Omental fat pad (tissue), 4 donors: ENCODE results near the gene ZNF30. TPM values are rescaled to one million over a fixed set of nuclear protein-coding genes. Genes with fewer than 3 reads are reported as not detected.
"Not testable (repeated sequence)": the region's sequence is repeated elsewhere in the genome, so short reads cannot be mapped to it uniquely, and the experiment has no call there.

Experiments
- ATAC-seq: fragments of 150-250 bp; one replicate; pipeline ENCODE4 v1.9.1; 2016; ENCODE audit warnings: mild to moderate bottlenecking, moderate library complexity; ENCODE audit not compliant: low FRiP score
- DNase-seq: peaks from one replicate; pipeline ENCODE4 v3.0.0-alpha.2; 2019; ENCODE audit warnings: low spot score
- CTCF ChIP-seq, 3 donors: fragments of 450-650 bp; IDR thresholded peaks; one replicate each; pipeline ENCODE4 v1.5.1; 2016 to 2017; ENCODE audit warnings: antibody characterized with exemption in 3 of 3, mild to moderate bottlenecking in 3 of 3, moderate library complexity in 2 of 3
- total RNA-seq, 4 donors: library from RNA; depleted of rRNA; stranded (reverse); fragments of >200 nt; gene quantifications; one replicate each; pipeline ENCODE4 v1.1.0, GENCODE V29; 2016

ZNF30 gene
- total RNA-seq, 4 donors from 2014 or later, result 0.93 to 3.9 (median 1.5) TPM

GRCh38 chr19:34988119-34988518 lies 61.4 kb downstream of the ZNF30 start:
- ATAC-seq (no peak), DNase-seq (no peak)
- TF ChIP-seq CTCF (IDR thresholded peaks at IDR 0.05), result no peak

DNA sequence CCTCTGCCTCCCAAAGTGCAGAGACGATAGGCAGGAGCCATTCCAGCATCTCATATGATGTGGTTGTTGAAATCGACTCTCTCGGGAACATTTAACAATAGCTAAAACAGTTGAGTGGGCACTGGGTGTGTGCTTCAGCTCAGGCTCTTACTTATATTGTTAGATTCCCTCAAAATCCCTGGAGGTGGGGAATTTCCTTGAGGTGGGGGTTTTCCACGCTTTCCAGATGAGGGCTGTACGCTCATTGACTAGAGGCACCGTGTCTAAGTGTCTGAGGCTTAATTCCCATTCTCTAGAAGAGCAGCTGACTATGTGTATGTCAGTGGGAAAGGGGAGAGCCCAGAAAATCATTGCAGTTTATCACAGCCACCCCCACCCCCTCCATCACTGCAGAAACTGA lies 62.6 kb downstream of the ZNF30 start:
- no peak for TF ChIP-seq CTCF (IDR thresholded peaks at IDR 0.05)
- DNase-seq (no peak), ATAC-seq (no peak)

DNA sequence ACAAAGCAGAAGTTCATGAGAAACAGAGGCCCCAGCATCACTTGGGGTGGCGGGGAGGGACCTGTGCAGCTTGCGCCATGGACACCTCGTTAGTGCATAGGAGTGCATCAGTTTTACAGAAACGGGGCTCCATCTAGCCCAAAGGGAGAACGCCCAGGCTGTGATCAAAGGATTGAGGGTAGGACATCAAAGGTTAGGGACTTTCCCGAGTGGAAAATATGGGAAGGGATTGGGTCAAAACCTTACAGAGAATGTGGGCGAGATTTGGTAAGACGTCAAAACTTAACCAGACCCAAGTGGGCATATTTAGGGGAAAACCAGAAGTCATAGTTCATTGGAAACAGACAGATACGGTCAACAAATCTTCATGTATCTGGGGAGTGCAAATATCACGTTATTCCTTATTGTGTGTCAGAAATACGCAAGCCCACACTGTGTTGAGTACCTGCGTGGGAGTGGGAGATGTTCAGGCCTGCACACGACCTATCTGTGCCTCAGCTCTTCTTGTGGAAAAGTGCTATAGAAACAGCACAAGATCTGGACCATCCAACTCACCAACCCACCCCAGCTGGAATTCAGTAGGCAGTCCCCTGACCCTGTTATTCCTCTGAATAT lies 64.0 kb downstream of the ZNF30 start:
- DNase-seq (no peak), ATAC-seq (no peak)
- no peak for TF ChIP-seq CTCF (IDR thresholded peaks at IDR 0.05)

DNA sequence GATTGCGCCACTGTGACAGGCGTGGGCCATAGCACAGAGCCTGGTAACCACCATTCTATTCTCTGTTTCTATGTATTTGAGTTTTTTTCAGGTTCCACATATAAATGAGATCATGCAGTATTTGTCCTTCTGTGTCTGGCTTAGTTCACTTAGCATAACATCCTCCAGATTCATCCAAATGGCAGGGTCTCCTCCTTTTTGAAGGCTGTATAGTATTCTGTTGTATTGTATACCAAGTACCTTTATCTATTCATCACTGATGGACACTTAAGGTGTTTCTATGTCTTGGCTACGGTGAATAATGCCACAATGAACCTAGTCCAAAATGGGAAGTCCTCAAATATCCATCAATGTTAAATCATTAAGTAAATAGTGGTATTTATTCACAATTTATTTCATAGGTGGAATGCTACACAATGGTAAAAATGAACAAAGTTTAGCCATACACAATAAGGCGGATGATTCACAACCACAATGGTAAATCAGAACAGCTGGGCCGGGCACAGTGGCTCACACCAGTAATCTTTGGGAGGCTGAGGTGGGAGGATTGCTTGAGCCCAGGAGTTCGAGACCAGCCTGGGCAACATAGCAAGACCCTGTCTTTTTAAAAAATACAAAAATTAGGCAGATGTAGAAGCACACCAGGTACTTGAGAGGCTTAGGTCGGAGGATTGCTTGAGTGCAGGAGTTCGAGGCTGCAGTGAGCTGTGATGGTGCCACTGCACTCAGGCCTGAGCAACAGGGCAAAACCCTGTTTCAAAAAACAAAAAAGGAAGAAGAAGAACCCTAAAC lies 65.0 kb downstream of the ZNF30 start:
- no peak for TF ChIP-seq CTCF (IDR thresholded peaks at IDR 0.05)
- no peak for ATAC-seq
- DNase-seq, result no peak

DNA sequence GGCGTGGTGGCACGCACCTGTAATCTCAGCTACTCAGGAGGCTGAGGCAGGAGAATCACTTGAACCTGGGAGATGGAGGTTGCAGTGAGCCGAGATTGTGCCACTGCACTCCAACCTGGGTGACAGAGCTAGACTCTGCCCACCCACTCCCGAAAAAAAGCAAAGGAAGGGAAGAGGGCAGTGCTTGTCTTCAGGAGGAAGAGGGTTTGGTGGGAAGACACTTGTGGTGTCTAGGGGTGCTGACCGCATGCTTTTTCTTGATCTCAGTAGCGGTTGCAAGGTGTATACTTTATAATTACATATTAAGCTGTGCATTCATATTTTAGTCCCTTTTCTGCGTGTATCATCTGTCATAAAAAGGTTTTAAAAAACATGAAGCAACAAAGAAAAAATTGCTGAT lies 65.9 kb downstream of the ZNF30 start:
- not testable (repeated sequence) for ATAC-seq, DNase-seq

GRCh38 chr19:34994286-34994642 lies 67.6 kb downstream of the ZNF30 start:
- ATAC-seq (no peak), DNase-seq (no peak)
- no peak for TF ChIP-seq CTCF (IDR thresholded peaks at IDR 0.05)

Other genes starting within 250 kb of the ZNF30 start
- under 1 TPM in 3 of 4 donors, not detected in 1; 0.37 to 0.88 (median 0.48) TPM for gene SCGB2B2, start 249.7 kb upstream of the ZNF30 start, total RNA-seq
- gene ZNF302, start 249.2 kb upstream of the ZNF30 start, total RNA-seq, result 10 to 100 TPM; 11.8 to 40.8 (median 19.9) TPM
- gene ZNF181, start 192.7 kb upstream of the ZNF30 start, total RNA-seq, result 10 to 100 TPM in 3 of 4 donors, 1 to 10 TPM in 1; 8.3 to 34.8 (median 17.6) TPM
- gene ZNF599, start 153.7 kb upstream of the ZNF30 start, total RNA-seq, result 1 to 10 TPM; 3.5 to 9.9 (median 4.6) TPM
- gene ZNF792, start 37.3 kb downstream of the ZNF30 start, total RNA-seq, result 10 to 100 TPM in 2 of 4 donors, 1 to 10 TPM in 2; 3.7 to 29.3 (median 8.7) TPM
- 10 to 100 TPM; 34.7 to 70.7 (median 43.3) TPM for gene GRAMD1A, start 73.4 kb downstream of the ZNF30 start, total RNA-seq
- gene SCN1B, start 103.6 kb downstream of the ZNF30 start, total RNA-seq, result 10 to 100 TPM in 3 of 4 donors, 1 to 10 TPM in 1; 8.0 to 23.2 (median 11.8) TPM
- 1 to 10 TPM in 3 of 4 donors, under 1 TPM in 1; 0.95 to 1.4 (median 1.2) TPM for gene HPN, start 114.8 kb downstream of the ZNF30 start, total RNA-seq
- 1 to 10 TPM in 1 of 4 donors, under 1 TPM in 1, not detected in 2; 0.38 to 2.6 TPM for gene FXYD3, start 188.9 kb downstream of the ZNF30 start, total RNA-seq
- gene LGI4, start 208.2 kb downstream of the ZNF30 start, total RNA-seq, result 10 to 100 TPM in 1 of 4 donors, 1 to 10 TPM in 3; 6.2 to 31.1 (median 8.3) TPM
- gene FXYD1, start 211.9 kb downstream of the ZNF30 start, total RNA-seq, result 10 to 100 TPM; 20.5 to 32.2 (median 25.7) TPM
- gene FXYD7, start 216.4 kb downstream of the ZNF30 start, total RNA-seq, result not detected
- gene FXYD5, start 227.8 kb downstream of the ZNF30 start, total RNA-seq, result 100 to 1,000 TPM in 1 of 4 donors, 10 to 100 TPM in 3; 68.9 to 129 (median 88.8) TPM